Stimulated activated CD4-positive, alpha-beta T cell treated with anti-CD3 and anti-CD28 coated beads, Interleukin-1b, Interleukin-23, amount 100 ng/mL, for 24 hours (primary cell): ENCODE results near the gene ZGRF1.
"Not testable (repeated sequence)": the region's sequence is repeated elsewhere in the genome, so short reads cannot be mapped to it uniquely, and the experiment has no call there.

ENCODE experiments used
- DNase-seq, 4 experiments: peaks; one replicate each; pipeline ENCODE4 v3.0.0-alpha.2; 2020; ENCODE audit warnings: low read depth in 4 of 4, low spot score in 1 of 4

The ZGRF1 gene

DNA sequence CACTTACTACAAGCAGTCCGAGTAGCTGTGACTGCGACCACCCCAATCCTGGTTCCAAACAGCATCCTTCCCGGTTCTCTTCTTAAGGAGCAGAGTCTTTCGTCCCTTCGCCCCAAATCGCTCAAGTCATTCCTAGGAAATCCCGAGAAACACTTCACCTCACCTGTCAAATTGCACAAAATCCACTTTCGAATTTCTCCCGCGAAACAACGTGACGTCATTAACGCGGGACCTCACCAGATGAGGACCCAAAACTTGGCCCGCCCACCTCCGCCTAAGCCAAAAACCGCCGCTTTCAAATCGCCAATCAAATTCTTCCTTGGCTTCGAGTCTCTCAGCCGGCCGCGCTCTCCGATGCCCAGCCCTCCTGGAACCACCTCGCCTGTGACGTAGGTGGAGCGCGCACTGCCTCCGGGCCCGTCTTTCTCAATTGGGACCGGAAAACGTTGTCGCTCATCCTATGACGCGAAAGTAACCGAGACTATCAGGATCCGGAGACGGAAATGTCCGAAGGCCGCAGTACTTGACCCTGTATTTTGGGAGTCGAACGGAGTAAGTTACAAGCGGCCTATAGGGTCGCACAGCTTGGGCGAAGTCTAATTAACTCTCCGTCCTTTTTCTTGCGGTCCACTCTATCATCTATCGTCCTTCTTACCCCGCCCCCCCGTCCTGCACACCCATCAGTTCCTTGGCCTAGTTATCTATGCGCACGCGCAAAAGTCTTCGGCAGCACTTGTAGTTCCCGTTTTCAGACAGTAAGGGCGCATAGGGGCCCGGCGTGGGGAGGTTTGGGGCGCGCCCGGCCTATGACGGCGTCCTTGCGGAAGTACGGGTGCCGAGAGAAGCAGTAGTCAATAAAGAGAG lies at the start of gene ZGRF1, which contains the start of gene LARP7:
ZGRF1 (minus strand) TSS at position 222 of the 864 bp plus-strand sequence. CDS start 3,733 bp downstream, outside the sequence.
LARP7 (plus strand) TSS at position 456 of the 864 bp plus-strand sequence. CDS start 7,527 bp downstream, outside the sequence.
- peak; percentile 92 to 96 (median 95) for DNase-seq

DNA sequence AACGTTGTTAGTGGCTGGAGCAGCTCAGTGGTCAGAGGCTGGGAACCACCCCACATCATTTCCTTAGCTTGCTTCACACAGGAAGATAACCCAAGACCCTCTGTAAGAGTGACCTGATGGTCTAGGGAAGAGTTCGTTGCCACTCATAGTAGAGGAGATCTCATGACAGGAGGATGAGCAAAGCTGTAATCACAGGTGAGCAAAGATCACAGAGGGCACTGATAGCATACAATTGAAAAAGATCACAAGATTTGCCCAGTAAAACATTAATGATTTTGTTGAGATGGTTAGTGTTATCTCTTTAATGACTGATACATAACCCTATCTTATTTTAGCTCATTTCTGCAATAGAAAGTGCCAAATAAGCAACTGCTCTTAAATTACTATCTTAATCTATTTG lies 44.3 kb upstream of the ZGRF1 start:
- no peak for DNase-seq

GRCh38 chr4:112677519-112678091 lies 40.9 kb upstream of the ZGRF1 start:
- no peak for DNase-seq

- DNase-seq, result no peak
Observed at GRCh38 chr4:112674376-112674775, 37.7 kb upstream of the ZGRF1 start.

DNA sequence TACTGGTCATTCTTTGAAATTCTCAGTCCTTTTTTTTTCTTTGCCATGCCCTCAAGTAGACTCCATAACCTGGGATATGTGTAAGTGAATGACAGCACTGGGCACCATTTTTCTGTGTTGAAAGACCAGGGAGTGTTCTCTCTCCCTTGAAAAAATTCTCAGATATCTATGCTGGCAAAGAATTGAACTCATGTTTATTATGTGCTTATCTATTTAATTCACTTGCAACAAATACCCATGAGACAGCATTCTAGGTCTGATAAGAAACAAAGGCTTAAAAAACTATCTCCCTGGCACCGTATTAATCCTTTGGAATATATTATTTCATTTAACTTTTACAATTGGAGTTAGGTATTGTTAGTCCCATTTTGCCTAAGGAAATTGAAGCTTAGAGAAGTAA lies 37.0 kb upstream of the ZGRF1 start:
- no peak for DNase-seq

DNA sequence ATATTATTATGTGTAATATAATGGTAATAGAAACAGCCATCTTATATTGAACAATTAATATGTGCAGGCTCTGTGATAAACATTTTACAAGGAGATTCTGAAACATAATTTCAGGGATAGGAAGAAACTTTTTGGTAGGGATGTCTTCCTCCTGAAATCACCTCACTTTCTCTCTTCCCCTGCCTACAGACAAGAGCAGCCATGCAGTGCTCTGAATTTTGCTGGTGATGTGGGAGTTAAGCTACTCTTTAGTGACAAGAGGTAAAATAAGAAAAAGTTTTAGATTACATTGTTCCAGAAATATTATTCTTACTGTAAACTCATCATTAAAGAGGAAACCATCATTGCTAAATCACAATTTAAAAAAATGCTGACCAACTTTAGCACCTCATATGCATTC lies 36.4 kb upstream of the ZGRF1 start:
- DNase-seq, result no peak

GRCh38 chr4:112668131-112668530 lies 31.4 kb upstream of the ZGRF1 start:
- DNase-seq, result no peak

- DNase-seq, result no peak
Observed at GRCh38 chr4:112664611-112665010, 27.9 kb upstream of the ZGRF1 start.

GRCh38 chr4:112656115-112656514 lies 19.4 kb upstream of the ZGRF1 start:
- DNase-seq, result not testable (repeated sequence)

GRCh38 chr4:112655270-112655669 lies 18.6 kb upstream of the ZGRF1 start:
- DNase-seq, result no peak

DNA sequence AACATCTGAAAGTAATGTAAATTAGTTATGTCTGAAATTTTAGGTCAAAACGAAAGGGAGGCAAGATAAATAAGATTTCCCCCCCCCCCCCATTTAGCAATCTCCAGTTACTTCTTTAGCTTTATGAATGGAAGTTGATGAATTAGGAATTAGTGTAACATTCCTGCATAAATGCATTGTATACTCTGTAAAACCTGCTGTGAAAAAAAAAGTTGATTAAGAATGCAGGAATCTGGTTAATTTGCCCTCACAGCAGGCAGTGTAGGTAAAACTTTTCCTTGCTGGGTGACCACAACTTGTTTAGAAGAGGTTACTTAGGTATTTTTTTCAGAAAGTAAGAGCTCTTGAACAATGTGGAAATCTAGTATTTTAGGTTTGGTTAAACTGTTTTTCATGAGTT lies 15.5 kb upstream of the ZGRF1 start:
- no peak for DNase-seq

DNA sequence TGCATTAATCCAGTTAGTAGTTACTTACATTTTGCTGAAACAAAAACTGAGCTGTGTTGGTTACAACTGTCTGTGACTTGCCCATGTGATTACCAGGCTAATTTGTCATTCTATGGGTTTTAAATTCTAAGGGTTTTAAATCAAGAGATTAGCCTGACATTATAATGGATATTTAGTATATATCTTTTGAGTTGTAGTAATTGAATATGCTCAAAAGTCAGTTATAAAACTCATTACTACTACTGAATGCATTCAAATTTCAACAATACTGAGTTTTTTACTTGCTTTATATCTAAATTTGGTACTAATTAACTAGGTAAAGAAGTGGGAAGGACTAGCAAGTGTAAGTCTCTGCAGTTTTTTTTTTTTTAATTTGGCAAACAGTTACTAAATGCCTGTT lies 14.9 kb upstream of the ZGRF1 start:
- no peak for DNase-seq

DNA sequence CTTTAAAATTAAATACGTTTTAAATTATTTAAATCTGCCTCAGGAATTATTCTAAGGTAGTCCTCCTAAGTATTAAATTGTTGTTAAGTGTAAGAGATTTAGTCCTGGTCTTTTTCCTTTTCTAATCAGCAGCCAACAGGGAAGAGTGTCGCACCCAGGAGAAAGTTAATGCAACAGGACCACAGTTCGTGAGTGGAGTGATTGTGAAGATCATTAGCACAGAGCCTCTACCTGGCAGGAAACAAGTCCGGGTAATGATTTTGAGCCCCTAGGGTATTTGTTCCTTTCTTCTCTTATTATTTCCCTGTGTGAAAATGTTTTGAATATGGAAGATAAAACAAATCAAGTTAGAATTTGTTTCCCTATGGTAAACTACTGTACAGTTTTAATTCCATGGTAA lies 13.6 kb upstream of the ZGRF1 start:
- DNase-seq, result no peak

- DNase-seq, result no peak
Observed at GRCh38 chr4:112649055-112649408, 12.3 kb upstream of the ZGRF1 start.

GRCh38 chr4:112648263-112649054 lies 11.8 kb upstream of the ZGRF1 start:
- DNase-seq, result no peak

GRCh38 chr4:112647785-112648184 lies 11.1 kb upstream of the ZGRF1 start:
- DNase-seq, result no peak

- no peak for DNase-seq
Observed at GRCh38 chr4:112646632-112647537, 10.2 kb upstream of the ZGRF1 start.

DNA sequence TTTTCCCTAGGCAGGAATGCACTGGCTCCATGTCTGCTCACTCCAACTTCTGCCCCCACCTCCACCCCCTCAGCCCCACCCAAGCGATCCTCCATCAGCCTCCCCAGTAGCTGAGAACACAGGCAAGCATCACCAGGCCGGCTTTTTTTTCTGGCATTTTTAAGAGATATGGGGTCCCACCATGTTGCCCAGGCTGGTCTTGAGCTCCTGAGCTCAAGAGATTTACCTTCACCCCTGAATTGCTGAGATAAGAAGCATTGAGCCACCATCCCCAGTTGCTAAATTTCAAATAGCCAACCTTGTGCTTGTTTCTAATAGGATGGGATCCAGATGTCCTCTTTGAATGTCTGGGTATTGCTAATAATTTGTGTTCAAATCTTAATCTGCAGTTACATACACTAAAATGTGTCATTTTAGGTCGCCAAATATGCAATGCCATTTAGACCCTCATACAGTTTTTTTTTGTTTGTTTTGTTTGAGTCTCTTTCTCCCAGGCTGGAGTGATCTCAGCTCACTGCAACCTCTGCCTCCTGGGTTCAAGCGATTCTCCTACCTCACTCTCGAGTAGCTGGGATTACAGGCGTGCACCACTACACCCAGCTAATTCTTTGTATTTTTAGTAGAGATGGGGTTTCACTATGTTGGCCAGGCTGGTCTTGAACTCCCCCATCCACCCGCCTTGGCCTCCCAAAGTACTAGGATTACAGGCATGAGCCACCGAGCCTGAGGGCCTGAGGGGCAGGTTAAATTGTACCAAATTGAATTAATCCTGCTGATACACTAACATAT lies 9.0 kb upstream of the ZGRF1 start:
- no peak for DNase-seq

GRCh38 chr4:112644595-112645535 lies 8.2 kb upstream of the ZGRF1 start:
- DNase-seq, result not testable (repeated sequence)
